NCI-H2196 treated with DMSO at 0.1 percent for 48 hours (cell line): ENCODE results near the gene HFE.
"Not testable (repeated sequence)": the region's sequence is repeated elsewhere in the genome, so short reads cannot be mapped to it uniquely, and the experiment has no call there.

ENCODE experiments used
- DNase-seq: peaks from one replicate; lab custom pipeline; 2025; ENCODE audit not compliant: unreplicated experiment; lab: John Stamatoyannopoulos, UW

The HFE gene

DNA sequence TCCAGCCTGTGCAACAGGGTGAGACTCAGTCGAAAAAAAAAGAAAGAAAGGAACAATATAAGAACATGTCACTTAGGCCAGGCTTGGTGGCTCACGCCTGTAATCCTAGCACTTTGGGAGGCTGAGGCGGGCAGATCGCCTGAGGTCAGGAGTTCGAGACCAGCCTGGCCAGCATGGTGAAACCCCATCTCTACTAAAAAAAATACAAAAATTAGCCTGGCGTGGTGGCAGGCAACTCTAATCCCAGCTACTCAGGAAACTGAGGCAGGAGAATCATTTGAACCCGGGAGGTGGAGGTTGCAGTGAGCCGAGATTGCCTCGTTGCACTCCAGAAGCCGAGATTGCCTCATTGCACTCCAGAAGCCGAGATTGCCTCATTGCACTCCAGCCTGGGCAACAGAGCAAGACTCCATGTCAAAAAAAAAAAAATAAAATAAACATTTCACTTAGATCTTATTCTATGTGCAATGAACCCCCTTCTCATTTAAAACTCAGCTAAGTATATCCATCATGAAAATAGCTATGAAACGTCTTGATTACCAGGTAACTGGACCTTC lies 28.7 kb upstream of the HFE start:
- DNase-seq: not testable (repeated sequence)

GRCh38 chr6:26059941-26060340 lies 27.3 kb upstream of the HFE start:
- DNase-seq: no peak

- peak; percentile 17 for DNase-seq
Measured at GRCh38 chr6:26064619-26065257, 22.5 kb upstream of the HFE start.

DNA sequence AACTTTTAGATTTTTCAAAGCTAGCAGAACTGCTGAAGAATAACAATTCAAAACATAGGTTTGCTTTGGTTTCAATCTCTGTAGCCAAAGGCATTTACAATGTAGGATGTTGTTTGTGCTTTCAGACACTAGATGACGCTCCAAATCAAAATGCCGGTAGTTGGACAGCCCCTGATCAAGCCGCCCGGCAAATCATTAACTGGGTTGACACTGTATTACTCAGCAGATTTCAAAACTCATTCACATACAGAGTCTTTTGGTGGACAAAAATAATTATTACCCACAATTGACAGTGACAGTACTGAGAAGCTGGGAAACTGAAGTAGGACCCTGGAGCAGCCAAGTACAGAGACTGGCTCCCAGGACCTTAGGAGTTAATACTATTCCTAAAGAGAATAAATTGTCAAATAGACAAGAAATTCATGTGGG lies 21.3 kb upstream of the HFE start:
- peak; percentile 53 for DNase-seq

GRCh38 chr6:26067367-26067766 lies 19.9 kb upstream of the HFE start:
- no peak for DNase-seq

GRCh38 chr6:26068036-26068435 lies 19.2 kb upstream of the HFE start:
- no peak for DNase-seq

- DNase-seq: no peak
Measured at GRCh38 chr6:26071135-26071534, 16.1 kb upstream of the HFE start.

DNA sequence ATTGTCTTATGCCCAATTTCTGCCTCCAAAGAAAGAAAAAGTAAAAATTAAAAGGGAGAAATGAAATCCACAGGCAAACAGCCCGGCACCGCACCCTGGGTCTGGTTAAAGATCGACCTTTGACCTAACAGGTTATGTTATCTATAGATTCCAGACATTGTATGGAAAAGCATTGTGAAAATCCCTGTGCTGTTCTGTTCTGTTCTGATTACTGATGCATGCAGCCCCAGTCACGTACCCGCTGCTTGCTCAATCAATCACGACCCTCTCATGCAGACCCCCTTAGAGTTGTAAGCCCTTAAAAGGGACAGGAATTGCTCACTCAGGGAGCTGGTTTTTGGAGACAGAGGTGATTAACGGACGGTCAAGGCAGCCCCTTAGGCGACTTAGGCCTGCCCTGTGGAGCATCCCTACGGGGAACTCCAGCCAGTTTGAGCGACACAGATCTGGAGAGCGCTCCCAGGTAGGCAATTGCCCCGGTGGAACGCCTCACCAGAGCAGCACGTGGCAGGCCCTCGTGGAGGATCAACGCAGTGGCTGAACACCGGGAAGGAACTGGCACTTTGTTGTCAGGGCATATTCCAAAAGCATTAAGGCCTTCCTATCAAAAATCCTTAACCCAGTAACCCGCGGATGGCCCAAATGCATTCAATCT lies 12.0 kb upstream of the HFE start:
- no peak for DNase-seq

DNA sequence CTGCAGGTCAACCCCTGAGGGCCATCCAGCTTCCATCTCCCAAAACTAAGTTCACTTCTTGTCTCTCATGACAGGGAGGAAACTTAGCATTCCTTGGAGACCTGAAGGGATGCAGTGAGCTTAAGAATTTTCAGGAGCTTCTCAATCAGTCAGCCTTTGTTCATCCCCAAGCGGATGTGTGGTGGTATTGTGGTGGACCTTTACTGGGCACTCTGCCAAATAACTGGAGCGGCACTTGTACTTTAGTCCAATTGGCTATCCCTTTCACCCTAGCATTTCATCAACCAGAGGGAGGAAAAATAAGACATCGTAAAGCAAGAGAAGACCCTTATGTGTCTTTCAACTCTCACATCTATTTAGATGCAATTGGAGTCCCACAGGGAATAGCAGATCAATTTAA lies 9.2 kb upstream of the HFE start:
- not testable (repeated sequence) for DNase-seq

GRCh38 chr6:26081096-26081495 lies 6.1 kb upstream of the HFE start:
- DNase-seq: not testable (repeated sequence)

GRCh38 chr6:26086211-26086610 lies 1.0 kb upstream of the HFE start:
- DNase-seq: no peak

DNA sequence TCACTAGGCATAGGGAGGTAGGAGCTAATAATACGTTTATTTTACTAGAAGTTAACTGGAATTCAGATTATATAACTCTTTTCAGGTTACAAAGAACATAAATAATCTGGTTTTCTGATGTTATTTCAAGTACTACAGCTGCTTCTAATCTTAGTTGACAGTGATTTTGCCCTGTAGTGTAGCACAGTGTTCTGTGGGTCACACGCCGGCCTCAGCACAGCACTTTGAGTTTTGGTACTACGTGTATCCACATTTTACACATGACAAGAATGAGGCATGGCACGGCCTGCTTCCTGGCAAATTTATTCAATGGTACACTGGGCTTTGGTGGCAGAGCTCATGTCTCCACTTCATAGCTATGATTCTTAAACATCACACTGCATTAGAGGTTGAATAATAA lies 1.1 kb downstream of the HFE start:
- DNase-seq: no peak

DNA sequence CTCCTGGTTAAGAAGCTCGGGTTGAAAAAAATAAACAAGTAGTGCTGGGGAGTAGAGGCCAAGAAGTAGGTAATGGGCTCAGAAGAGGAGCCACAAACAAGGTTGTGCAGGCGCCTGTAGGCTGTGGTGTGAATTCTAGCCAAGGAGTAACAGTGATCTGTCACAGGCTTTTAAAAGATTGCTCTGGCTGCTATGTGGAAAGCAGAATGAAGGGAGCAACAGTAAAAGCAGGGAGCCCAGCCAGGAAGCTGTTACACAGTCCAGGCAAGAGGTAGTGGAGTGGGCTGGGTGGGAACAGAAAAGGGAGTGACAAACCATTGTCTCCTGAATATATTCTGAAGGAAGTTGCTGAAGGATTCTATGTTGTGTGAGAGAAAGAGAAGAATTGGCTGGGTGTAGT lies 2.0 kb downstream of the HFE start:
- DNase-seq: no peak

- no peak for DNase-seq
Measured at GRCh38 chr6:26092443-26092842, 5.2 kb downstream of the HFE start.

- no peak for DNase-seq
Measured at GRCh38 chr6:26094036-26094435, 6.8 kb downstream of the HFE start.

DNA sequence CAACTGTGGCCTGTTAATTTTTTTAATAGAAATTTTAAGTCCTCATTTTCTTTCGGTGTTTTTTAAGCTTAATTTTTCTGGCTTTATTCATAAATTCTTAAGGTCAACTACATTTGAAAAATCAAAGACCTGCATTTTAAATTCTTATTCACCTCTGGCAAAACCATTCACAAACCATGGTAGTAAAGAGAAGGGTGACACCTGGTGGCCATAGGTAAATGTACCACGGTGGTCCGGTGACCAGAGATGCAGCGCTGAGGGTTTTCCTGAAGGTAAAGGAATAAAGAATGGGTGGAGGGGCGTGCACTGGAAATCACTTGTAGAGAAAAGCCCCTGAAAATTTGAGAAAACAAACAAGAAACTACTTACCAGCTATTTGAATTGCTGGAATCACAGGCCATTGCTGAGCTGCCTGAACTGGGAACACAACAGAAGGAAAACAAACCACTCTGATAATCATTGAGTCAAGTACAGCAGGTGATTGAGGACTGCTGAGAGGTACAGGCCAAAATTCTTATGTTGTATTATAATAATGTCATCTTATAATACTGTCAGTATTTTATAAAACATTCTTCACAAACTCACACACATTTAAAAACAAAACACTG lies 10.1 kb downstream of the HFE start:
- peak; percentile 50 for DNase-seq

DNA sequence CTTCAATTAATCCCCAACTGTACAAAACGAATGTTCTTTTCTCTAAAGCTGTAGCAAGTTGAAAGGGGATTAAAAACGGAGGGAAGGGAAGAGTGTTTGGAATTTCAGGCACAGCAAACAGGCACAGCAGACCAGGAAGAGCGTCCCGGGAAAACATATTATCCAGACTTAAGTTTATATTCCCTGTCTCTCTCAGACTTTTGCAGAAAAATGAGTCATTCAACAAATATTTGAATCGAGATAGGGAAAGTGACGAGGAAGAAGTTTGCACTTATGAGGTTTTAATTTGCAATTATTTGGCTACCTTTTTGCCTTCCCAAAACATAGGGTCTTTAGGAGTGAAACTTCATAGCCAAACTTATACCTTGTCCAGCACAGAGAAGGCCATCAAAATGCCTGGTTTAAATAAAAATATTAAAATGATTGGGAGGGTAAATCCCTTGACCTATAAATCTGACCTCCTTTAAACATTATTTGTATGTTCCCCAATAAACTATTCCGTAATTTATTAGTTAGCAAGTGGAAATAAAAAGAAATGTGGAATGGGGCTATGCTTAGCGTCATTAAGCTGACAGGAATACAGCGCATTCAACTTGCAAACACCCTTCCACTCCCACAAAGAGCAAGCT lies 16.0 kb downstream of the HFE start:
- no peak for DNase-seq

DNA sequence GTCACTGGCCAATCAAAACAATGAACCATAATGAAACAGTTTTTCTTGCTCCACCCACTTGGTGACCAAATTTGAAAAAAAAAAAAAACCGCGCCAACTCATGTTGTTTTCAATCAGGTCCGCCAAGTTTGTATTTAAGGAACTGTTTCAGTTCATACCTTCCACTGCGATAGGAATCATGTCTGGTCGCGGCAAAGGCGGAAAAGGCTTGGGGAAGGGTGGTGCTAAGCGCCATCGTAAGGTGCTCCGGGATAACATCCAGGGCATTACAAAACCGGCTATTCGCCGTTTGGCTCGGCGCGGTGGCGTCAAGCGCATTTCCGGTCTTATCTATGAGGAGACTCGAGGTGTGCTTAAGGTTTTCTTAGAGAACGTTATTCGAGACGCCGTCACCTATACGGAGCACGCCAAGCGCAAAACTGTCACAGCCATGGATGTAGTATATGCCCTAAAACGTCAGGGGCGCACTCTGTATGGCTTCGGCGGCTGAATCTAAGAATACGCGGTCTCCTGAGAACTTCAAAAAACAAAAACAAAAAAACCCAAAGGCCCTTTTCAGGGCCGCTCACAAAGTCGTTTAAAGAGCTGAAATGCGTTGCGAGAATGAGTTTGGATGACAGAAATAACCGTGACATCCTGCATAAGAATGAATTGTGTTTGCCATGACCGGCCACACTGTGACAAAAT lies 16.7 kb downstream of the HFE start:
- peak; percentile 87 for DNase-seq

DNA sequence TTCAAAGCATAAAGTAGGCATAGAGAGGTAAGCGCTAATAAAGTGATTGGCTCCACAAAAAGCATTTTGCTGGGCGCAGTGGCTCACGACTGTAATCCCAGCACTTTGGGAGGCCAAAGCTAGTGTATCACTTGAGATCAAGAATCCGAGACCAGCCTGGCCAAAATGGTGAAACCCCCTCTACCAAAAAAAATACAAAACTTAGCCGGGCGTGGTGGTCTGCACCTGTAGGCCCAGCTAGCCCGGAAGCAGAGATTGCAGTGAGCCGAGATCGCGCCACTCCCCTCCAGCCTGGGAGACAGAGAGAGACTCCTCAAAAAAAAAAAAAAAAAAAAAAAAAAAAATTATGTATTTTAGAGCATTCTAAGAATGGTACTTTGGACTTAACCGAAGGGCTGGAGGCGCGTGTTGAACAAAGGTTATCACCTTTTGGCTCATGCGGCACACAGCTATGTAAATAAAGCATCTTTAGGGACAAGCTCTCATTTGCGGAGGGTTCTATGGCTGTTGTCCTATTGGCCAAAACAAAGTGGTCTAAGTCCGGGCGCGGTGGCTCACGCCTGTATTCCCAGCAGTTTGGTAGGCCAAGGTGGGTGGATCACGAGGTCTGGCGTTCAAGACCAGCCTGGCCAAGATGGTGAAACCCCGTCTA lies 17.4 kb downstream of the HFE start:
- DNase-seq: no peak

GRCh38 chr6:26105109-26105730 lies 18.0 kb downstream of the HFE start:
- DNase-seq: no peak
